ENCODE results near the gene TGFBRAP1.
A peak's percentile ranks its signal among the peaks of the same experiment; 100 is the strongest.

The TGFBRAP1 gene

GRCh38 chr2:105364436-105365139 lies 35.1 kb upstream of the TGFBRAP1 start:
- H3K27ac Mint-ChIP-seq: no peak overlapping the region
- peaks cover 35% of the 10 kb centered on the region for H3K4me1 Mint-ChIP-seq (ENCODE audit: low read depth)
- H3K9me3 Mint-ChIP-seq (ENCODE audit: low read depth): no peaks in the 10 kb centered on the region

GRCh38 chr2:105362862-105363591 lies 33.5 kb upstream of the TGFBRAP1 start:
- no peak overlapping the region for H3K4me3 Mint-ChIP-seq
- peak overlapping the region; percentile 22 for H3K27ac Mint-ChIP-seq
- peaks cover 34% of the 10 kb centered on the region for H3K4me1 Mint-ChIP-seq (ENCODE audit: low read depth)
- no peaks in the 10 kb centered on the region for H3K27me3 Mint-ChIP-seq
- H3K36me3 Mint-ChIP-seq: peaks cover 9% of the 10 kb centered on the region
- no peaks in the 10 kb centered on the region for H3K9me3 Mint-ChIP-seq (ENCODE audit: low read depth)

More at GRCh38 chr2:105364436-105365139, 35.1 kb upstream of the TGFBRAP1 start:
- Mint-ChIP-seq H3K36me3 (peaks cover 8% of the 10 kb centered on the region), H3K4me3 (no peak overlapping the region), H3K27me3 (no peaks in the 10 kb centered on the region)

GRCh38 chr2:105361102-105361889 lies 31.8 kb upstream of the TGFBRAP1 start:
- Mint-ChIP-seq H3K9me3 (ENCODE audit: low read depth) (peaks cover 5% of the 10 kb centered on the region), H3K27ac (peak overlapping the region; percentile 23), H3K27me3 (no peaks in the 10 kb centered on the region), H3K36me3 (peaks cover 20% of the 10 kb centered on the region), H3K4me1 (ENCODE audit: low read depth) (peaks cover 34% of the 10 kb centered on the region), H3K4me3 (no peak overlapping the region)

- Mint-ChIP-seq H3K4me1 (ENCODE audit: low read depth) (peaks cover 31% of the 10 kb centered on the region), H3K9me3 (ENCODE audit: low read depth) (peaks cover 5% of the 10 kb centered on the region), H3K27me3 (no peaks in the 10 kb centered on the region), H3K4me3 (no peak overlapping the region), H3K36me3 (peaks cover 31% of the 10 kb centered on the region), H3K27ac (no peak overlapping the region)
These were observed 29.1 kb upstream of the TGFBRAP1 start for GRCh38 chr2:105358593-105358992.

- H3K4me1 Mint-ChIP-seq (ENCODE audit: low read depth): peaks cover 18% of the 10 kb centered on the region
- no peaks in the 10 kb centered on the region for H3K27me3 Mint-ChIP-seq
- no peak overlapping the region for H3K4me3 Mint-ChIP-seq
- peaks cover 34% of the 10 kb centered on the region for H3K36me3 Mint-ChIP-seq
- no peak overlapping the region for H3K27ac Mint-ChIP-seq
- peaks cover 5% of the 10 kb centered on the region for H3K9me3 Mint-ChIP-seq (ENCODE audit: low read depth)
These were observed 27.6 kb upstream of the TGFBRAP1 start for GRCh38 chr2:105357122-105357521.

- Mint-ChIP-seq H3K27ac (no peak overlapping the region), H3K27me3 (no peaks in the 10 kb centered on the region), H3K36me3 (peaks cover 6% of the 10 kb centered on the region), H3K4me1 (ENCODE audit: low read depth) (peaks cover 13% of the 10 kb centered on the region), H3K4me3 (no peak overlapping the region), H3K9me3 (ENCODE audit: low read depth) (no peaks in the 10 kb centered on the region)
These were observed 15.3 kb upstream of the TGFBRAP1 start for GRCh38 chr2:105344704-105345345.

- Mint-ChIP-seq H3K27me3 (no peaks in the 10 kb centered on the region), H3K4me3 (peak overlapping the region; percentile 100), H3K4me1 (ENCODE audit: low read depth) (peaks cover 35% of the 10 kb centered on the region), H3K36me3 (no peaks in the 10 kb centered on the region), H3K9me3 (ENCODE audit: low read depth) (no peaks in the 10 kb centered on the region), H3K27ac (peak overlapping the region; percentile 5)
These were observed 9.9 kb upstream of the TGFBRAP1 start for GRCh38 chr2:105339414-105339813.

GRCh38 chr2:105338020-105338385 lies 8.5 kb upstream of the TGFBRAP1 start:
- peaks cover 35% of the 10 kb centered on the region for H3K4me1 Mint-ChIP-seq (ENCODE audit: low read depth)
- peak overlapping the region; percentile 100 for H3K4me3 Mint-ChIP-seq
- no peaks in the 10 kb centered on the region for H3K9me3 Mint-ChIP-seq (ENCODE audit: low read depth)
- H3K27me3 Mint-ChIP-seq: no peaks in the 10 kb centered on the region
- peak overlapping the region; percentile 100 for H3K27ac Mint-ChIP-seq
- no peaks in the 10 kb centered on the region for H3K36me3 Mint-ChIP-seq

- Mint-ChIP-seq H3K9me3 (ENCODE audit: low read depth) (no peaks in the 10 kb centered on the region), H3K4me3 (peak within 1 kb of the TSS; percentile 100), H3K36me3 (no peaks in the 10 kb centered on the region), H3K4me1 (ENCODE audit: low read depth) (peaks cover 35% of the 10 kb centered on the region), H3K27me3 (no peaks in the 10 kb centered on the region), H3K27ac (peak within 1 kb of the TSS; percentile 100)
These were observed 7.8 kb upstream of the TGFBRAP1 start, which contains the start of gene C2orf49 for GRCh38 chr2:105337122-105338019. TSS of gene C2orf49 (plus strand) at chr2:105337540. CDS start at chr2:105337588, 48 bp downstream.

- Mint-ChIP-seq H3K36me3 (no peaks in the 10 kb centered on the region), H3K27me3 (no peaks in the 10 kb centered on the region), H3K27ac (peak overlapping the region; percentile 100)
These were observed 7.2 kb upstream of the TGFBRAP1 start for GRCh38 chr2:105336786-105337121.

GRCh38 chr2:105335469-105335868 lies 5.9 kb upstream of the TGFBRAP1 start:
- H3K27me3 Mint-ChIP-seq: no peaks in the 10 kb centered on the region
- H3K4me1 Mint-ChIP-seq (ENCODE audit: low read depth): peaks cover 38% of the 10 kb centered on the region
- H3K9me3 Mint-ChIP-seq (ENCODE audit: low read depth): no peaks in the 10 kb centered on the region
- H3K4me3 Mint-ChIP-seq: peak overlapping the region; percentile 100
- H3K36me3 Mint-ChIP-seq: no peaks in the 10 kb centered on the region
- H3K27ac Mint-ChIP-seq: peak overlapping the region; percentile 22

More at GRCh38 chr2:105336786-105337121, 7.2 kb upstream of the TGFBRAP1 start:
- Mint-ChIP-seq H3K4me1 (ENCODE audit: low read depth) (peaks cover 33% of the 10 kb centered on the region), H3K9me3 (ENCODE audit: low read depth) (no peaks in the 10 kb centered on the region), H3K4me3 (peak overlapping the region; percentile 100)

- no peaks in the 10 kb centered on the region for H3K9me3 Mint-ChIP-seq (ENCODE audit: low read depth)
- H3K4me3 Mint-ChIP-seq: no peak overlapping the region
- no peaks in the 10 kb centered on the region for H3K36me3 Mint-ChIP-seq
- H3K4me1 Mint-ChIP-seq (ENCODE audit: low read depth): peaks cover 34% of the 10 kb centered on the region
- no peak overlapping the region for H3K27ac Mint-ChIP-seq
- H3K27me3 Mint-ChIP-seq: no peaks in the 10 kb centered on the region
These were observed 4.7 kb upstream of the TGFBRAP1 start for GRCh38 chr2:105334211-105334610.

- Mint-ChIP-seq H3K36me3 (peaks cover 3% of the 10 kb centered on the region), H3K4me1 (ENCODE audit: low read depth) (peaks cover 32% of the 10 kb centered on the region)
These were observed 1.3 kb upstream of the TGFBRAP1 start for GRCh38 chr2:105330681-105331375.

More at GRCh38 chr2:105330681-105331375, 1.3 kb upstream of the TGFBRAP1 start:
- H3K4me3 Mint-ChIP-seq: peak overlapping the region; percentile 85
- peak overlapping the region; percentile 95 for H3K27ac Mint-ChIP-seq
- H3K27me3 Mint-ChIP-seq: no peaks in the 10 kb centered on the region
- no peaks in the 10 kb centered on the region for H3K9me3 Mint-ChIP-seq (ENCODE audit: low read depth)

All from activated naive CD8-positive, alpha-beta T cell (primary cell).